ENCODE data around the gene ERCC3.
"Not testable (repeated sequence)": the region's sequence is repeated elsewhere in the genome, so short reads cannot be mapped to it uniquely, and the experiment has no call there.

The ERCC3 gene

DNA sequence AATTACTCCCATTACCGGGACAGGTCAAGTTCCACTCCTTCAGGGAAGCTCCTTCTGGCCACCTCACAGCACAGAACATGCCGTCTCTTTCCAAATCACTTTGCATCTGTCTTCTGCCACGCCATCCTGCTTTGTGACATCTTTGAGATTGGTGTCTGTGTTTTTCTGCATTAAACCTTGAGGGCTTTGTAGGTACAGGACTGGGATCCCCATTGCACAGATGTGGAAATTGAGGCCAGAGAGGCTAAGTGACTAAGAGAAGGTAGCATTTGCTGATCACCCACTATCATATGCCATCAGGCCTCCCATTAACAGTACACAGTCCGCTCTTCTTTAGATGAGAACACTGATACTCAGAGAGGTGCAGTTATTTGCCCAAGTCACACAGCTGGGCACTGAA is 64.4 kb downstream of the ERCC3 start:
- no peak for TF ChIP-seq CTCF (IDR thresholded peaks at IDR 0.05; ENCODE audit: low read depth, low read length, missing control alignments)
- no peak for DNase-seq (ENCODE audit: extremely low read depth, low read depth)
- no peak overlapping the region for H3K4me3 ChIP-seq (replicated peaks; ENCODE audit: low read depth, low read length)

DNA sequence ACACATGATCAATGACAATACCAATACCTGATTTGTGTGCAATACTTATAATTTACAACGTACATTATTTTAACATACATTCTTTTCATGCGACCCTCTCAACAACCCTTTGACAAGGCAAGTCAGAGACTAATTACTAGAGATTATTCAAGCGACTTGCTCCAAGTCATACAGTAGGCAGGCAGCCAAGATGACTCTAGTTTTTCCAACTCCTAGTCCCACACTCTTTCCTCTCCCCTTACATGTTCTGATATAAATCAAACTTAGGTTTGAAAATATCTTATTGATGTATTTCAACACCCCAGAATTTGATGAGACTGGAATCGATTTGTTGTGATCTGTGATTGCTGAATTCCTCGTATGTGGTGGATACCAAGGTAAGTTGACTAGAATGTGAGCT is 65.8 kb downstream of the ERCC3 start:
- no peak overlapping the region for H3K4me3 ChIP-seq (replicated peaks; ENCODE audit: low read depth, low read length)
- DNase-seq (ENCODE audit: extremely low read depth, low read depth): no peak
- TF ChIP-seq CTCF (IDR thresholded peaks at IDR 0.05; ENCODE audit: low read depth, low read length, missing control alignments): no peak

GRCh38 chr2:127227264-127227660 is 66.7 kb downstream of the ERCC3 start:
- H3K4me3 ChIP-seq (replicated peaks; ENCODE audit: low read depth, low read length); DNase-seq (ENCODE audit: extremely low read depth, low read depth): not testable (repeated sequence)

- TF ChIP-seq CTCF (IDR thresholded peaks at IDR 0.05; ENCODE audit: low read depth, low read length, missing control alignments): no peak
- no peak overlapping the region for H3K4me3 ChIP-seq (replicated peaks; ENCODE audit: low read depth, low read length)
- peak; percentile 84 for DNase-seq (ENCODE audit: extremely low read depth, low read depth)
Observed at GRCh38 chr2:127226520-127227263, 67.3 kb downstream of the ERCC3 start.

- DNase-seq (ENCODE audit: extremely low read depth, low read depth): no peak
- no peak for TF ChIP-seq CTCF (IDR thresholded peaks at IDR 0.05; ENCODE audit: low read depth, low read length, missing control alignments)
Observed at GRCh38 chr2:127226132-127226519, 67.8 kb downstream of the ERCC3 start.

GRCh38 chr2:127225186-127225960 is 68.6 kb downstream of the ERCC3 start:
- no peak for DNase-seq (ENCODE audit: extremely low read depth, low read depth)
- no peak for TF ChIP-seq CTCF (IDR thresholded peaks at IDR 0.05; ENCODE audit: low read depth, low read length, missing control alignments)

More at GRCh38 chr2:127226132-127226519, 67.8 kb downstream of the ERCC3 start:
- no peak overlapping the region for H3K4me3 ChIP-seq (replicated peaks; ENCODE audit: low read depth, low read length)

GRCh38 chr2:127224135-127224534 is 69.8 kb downstream of the ERCC3 start:
- not testable (repeated sequence) for DNase-seq (ENCODE audit: extremely low read depth, low read depth); H3K4me3 ChIP-seq (replicated peaks; ENCODE audit: low read depth, low read length)

More at GRCh38 chr2:127225186-127225960, 68.6 kb downstream of the ERCC3 start:
- no peak overlapping the region for H3K4me3 ChIP-seq (replicated peaks; ENCODE audit: low read depth, low read length)

Data from HFF-Myc (cell line).